ENCODE results near the gene NUDT3. TPM values are rescaled to one million over a fixed set of nuclear protein-coding genes. Genes with fewer than 3 reads are reported as not detected.

The NUDT3 gene
- total RNA-seq, 1 experiment from 2014 or later, result 25.2 TPM

DNA sequence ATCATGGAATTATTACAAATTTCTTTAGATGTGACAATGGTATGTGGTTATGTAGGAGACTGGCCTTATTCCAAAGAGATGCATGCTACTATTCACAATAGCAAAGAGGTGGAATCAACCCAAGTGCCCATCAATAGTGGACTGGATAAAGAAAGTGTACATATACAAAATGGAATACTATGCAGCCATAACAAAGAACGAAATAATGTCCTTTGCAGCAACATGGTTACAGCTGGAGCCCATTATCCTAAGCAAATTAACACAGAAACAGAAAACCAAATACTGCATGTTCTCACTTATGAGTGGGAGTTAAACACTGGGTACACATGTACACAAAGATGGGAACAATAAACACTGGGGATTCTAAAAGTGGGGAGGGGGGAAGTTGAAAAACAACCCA, 69.7 kb downstream of the NUDT3 start (continued):
- TF ChIP-seq TCF7L2 (IDR thresholded peaks at IDR 0.05; ENCODE audit: borderline replicate concordance, extremely low read depth, insufficient read depth, insufficient read length) (no peak), CBX3 (IDR thresholded peaks at IDR 0.05; ENCODE audit: low read depth) (no peak), ZFX (IDR thresholded peaks at IDR 0.05) (no peak), JUND (IDR thresholded peaks at IDR 0.05) (no peak), SIN3A (IDR thresholded peaks at IDR 0.05; ENCODE audit: low read depth) (no peak)
- TF ChIP-seq, protein P1, sequence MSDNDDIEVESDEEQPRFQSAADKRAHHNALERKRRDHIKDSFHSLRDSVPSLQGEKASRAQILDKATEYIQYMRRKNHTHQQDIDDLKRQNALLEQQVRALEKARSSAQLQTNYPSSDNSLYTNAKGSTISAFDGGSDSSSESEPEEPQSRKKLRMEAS (IDR thresholded peaks at IDR 0.05), result no peak
- TF ChIP-seq, protein P2, sequence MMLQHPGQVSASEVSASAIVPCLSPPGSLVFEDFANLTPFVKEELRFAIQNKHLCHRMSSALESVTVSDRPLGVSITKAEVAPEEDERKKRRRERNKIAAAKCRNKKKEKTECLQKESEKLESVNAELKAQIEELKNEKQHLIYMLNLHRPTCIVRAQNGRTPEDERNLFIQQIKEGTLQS (IDR thresholded peaks at IDR 0.05), result no peak

DNA sequence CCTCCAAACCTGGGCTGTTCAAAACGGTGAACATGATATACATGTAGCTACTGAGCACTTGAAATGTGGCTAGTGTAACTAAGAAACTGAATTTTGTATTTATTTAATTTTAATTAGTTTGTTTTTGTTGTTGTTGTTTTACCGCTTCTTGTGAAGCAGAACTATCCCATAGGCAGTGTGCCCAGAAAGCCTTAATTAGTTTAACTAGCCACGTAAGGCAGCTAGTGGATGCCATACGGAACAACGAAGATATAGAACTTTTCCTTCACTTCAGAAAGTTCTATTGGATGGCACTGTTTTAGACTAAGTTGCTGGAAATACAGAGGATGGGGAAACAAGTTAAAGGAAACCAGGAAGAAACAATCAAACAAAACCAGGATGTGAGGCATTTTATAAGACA, 70.6 kb downstream of the NUDT3 start:
- BruUV-seq (replicated peaks), result no TSS peak
- ATAC-seq, result no peak
- Histone ChIP-seq H3K27me3 (ENCODE audit: insufficient read depth, low read length) (no peaks in the 10 kb centered on the region), H3K4me3 (replicated peaks in 1 of 2; ENCODE audit: low read depth in 1 of 2, low read length in 2 of 2) (no peak overlapping the region), H3K9me3 (ENCODE audit: control insufficient read depth in 1 of 2, insufficient read depth in 1 of 2, low read depth in 1 of 2, low read length in 2 of 2) (no peaks in the 10 kb centered on the region), H3K4me2 (ENCODE audit: low read length) (no peak overlapping the region), H3K36me3 (ENCODE audit: control insufficient read depth in 1 of 2, insufficient read depth in 2 of 2, low read length in 2 of 2) (no peaks in the 10 kb centered on the region), H3K79me2 (ENCODE audit: insufficient read depth, low read length) (peaks cover 75% of the 10 kb centered on the region), H4K20me1 (ENCODE audit: insufficient read depth) (peaks cover 4% of the 10 kb centered on the region; the same call in 1 of the 2 replicates), H3K9me2 (ENCODE audit: insufficient read depth) (no peaks in the 10 kb centered on the region), H2AFZ (ENCODE audit: low read depth, low read length, poor library complexity, severe bottlenecking) (no peak overlapping the region), H3K27ac (ENCODE audit: low read depth, low read length) (no peak overlapping the region), H3K9ac (ENCODE audit: low read length) (no peak overlapping the region), H3K4me1 (ENCODE audit: control insufficient read depth in 1 of 2, insufficient read depth in 2 of 2, low read length in 2 of 2) (peaks cover 3 to 11% of the 10 kb centered on the region in 2 experiments; a peak in 2 of 4 replicates)
- ChIA-PET RAD21 (ENCODE audit: low non-redundant PET in 1 of 2, low total read pairs in 2 of 2, uncharacterized antibody in 2 of 2, unreplicated experiment in 2 of 2) (no interaction called here), CTCF (no interaction called here), POLR2A (no interaction called here)
- intact Hi-C loops (cut with micrococcal nuclease), result no loop called here
- no peak for TF ChIP-seq RAD21 (IDR thresholded peaks at IDR 0.05; ENCODE audit: low read depth)
- no peak for TF ChIP-seq EGR1 (IDR thresholded peaks at IDR 0.05; ENCODE audit: low read depth)
- TF ChIP-seq ZNF274 (IDR thresholded peaks at IDR 0.05; ENCODE audit: low read depth, low read length), result no peak
- no peak for TF ChIP-seq POLR2AphosphoS5 (IDR thresholded peaks at IDR 0.05; ENCODE audit: low read depth, low read length)
- DNase-seq (ENCODE audit: low read depth, low spot score), result no peak

Measured in HCT116 (cell line).